NT2/D1 (cell line): ENCODE data around the gene WDR27.

Experiments
- YY1 ChIP-seq: IDR thresholded peaks from 2 replicates; pipeline ENCODE4 v1.6.1; 2011; ENCODE audit not compliant: insufficient read length, insufficient read depth
- ZNF274 ChIP-seq: IDR thresholded peaks from 2 replicates; pipeline ENCODE4 v1.6.1; 2011; ENCODE audit warnings: mild to moderate bottlenecking, low read depth, low read length

- no peak for TF ChIP-seq ZNF274
- no peak for TF ChIP-seq YY1
Measured at GRCh38 chr6:169575821-169576220, 126.0 kb downstream of the WDR27 start.
